H9 (cell line): Measurements from ENCODE around the gene NTN3. TPM values are rescaled to one million over a fixed set of nuclear protein-coding genes. Genes with fewer than 3 reads are reported as not detected.

Experiments used
- DNase-seq: peaks from one replicate; pipeline ENCODE4 v3.0.0-alpha.2; 2017
- H2AFZ ChIP-seq: one replicate; pipeline ENCODE4 v1.6.1; 2013; ENCODE audit warnings: mild to moderate bottlenecking, low read length, control low read depth, moderate library complexity
- H2AK5ac ChIP-seq: 2 replicates; pipeline ENCODE4 v1.6.1; 2013; ENCODE audit warnings: low read length, control low read depth, mixed read lengths; ENCODE audit not compliant: insufficient read length
- H2BK120ac ChIP-seq: one replicate; pipeline ENCODE4 v1.6.1; 2013; ENCODE audit warnings: low read depth, mild to moderate bottlenecking, low read length, control low read depth, inconsistent platforms; ENCODE audit not compliant: poor library complexity, severe bottlenecking
- H2BK12ac ChIP-seq: 2 replicates; pipeline ENCODE4 v1.6.1; 2013; ENCODE audit warnings: low read length, control low read depth, mixed read lengths, low read depth; ENCODE audit not compliant: insufficient read length
- H2BK15ac ChIP-seq: 2 replicates; pipeline ENCODE4 v1.6.1; 2013; ENCODE audit warnings: low read depth, low read length, control low read depth
- H2BK20ac ChIP-seq: one replicate; pipeline ENCODE4 v1.6.1; 2013; ENCODE audit warnings: low read depth, mild to moderate bottlenecking, low read length, control low read depth, inconsistent platforms; ENCODE audit not compliant: poor library complexity, severe bottlenecking
- H2BK5ac ChIP-seq: 2 replicates; pipeline ENCODE4 v1.6.1; 2013; ENCODE audit warnings: low read length, control low read depth, mixed read lengths; ENCODE audit not compliant: insufficient read length
- H3K14ac ChIP-seq: 2 replicates; pipeline ENCODE4 v1.6.1; 2013; ENCODE audit warnings: low read length, control low read depth; ENCODE audit not compliant: insufficient read depth
- H3K18ac ChIP-seq: 2 replicates; pipeline ENCODE4 v1.6.1; 2013; ENCODE audit warnings: low read depth, mild to moderate bottlenecking, mixed read lengths, low read length, control low read depth; ENCODE audit not compliant: insufficient read length
- H3K23ac ChIP-seq: 2 replicates; pipeline ENCODE4 v1.6.1; 2013; ENCODE audit warnings: low read length, control low read depth, mixed read lengths, low read depth; ENCODE audit not compliant: insufficient read length
- H3K23me2 ChIP-seq: 2 replicates; pipeline ENCODE4 v1.6.1; 2013; ENCODE audit warnings: low read depth, mild to moderate bottlenecking, mixed read lengths, low read length, control low read depth; ENCODE audit not compliant: insufficient read length, poor library complexity, severe bottlenecking
- H3K27ac ChIP-seq: 2 replicates; pipeline ENCODE4 v1.5.1; 2013; ENCODE audit warnings: low read length, control low read depth, mixed read lengths, low read depth; ENCODE audit not compliant: insufficient read length
- H3K27me3 ChIP-seq: 2 replicates; pipeline ENCODE4 v1.6.1; 2013; ENCODE audit warnings: low read length, control low read depth, inconsistent platforms; ENCODE audit not compliant: insufficient read depth
- H3K4ac ChIP-seq: 2 replicates; pipeline ENCODE4 v1.6.1; 2013; ENCODE audit warnings: low read depth, mild to moderate bottlenecking, control low read depth, inconsistent platforms, low read length, moderate library complexity
- H3K4me1 ChIP-seq: 2 replicates; pipeline ENCODE4 v1.6.1; 2013; ENCODE audit warnings: low read length, control low read depth, inconsistent platforms; ENCODE audit not compliant: insufficient read depth
- H3K4me2 ChIP-seq: 2 replicates; pipeline ENCODE4 v1.6.1; 2013; ENCODE audit warnings: low read length, control low read depth, mixed read lengths; ENCODE audit not compliant: insufficient read length, insufficient read depth
- H3K56ac ChIP-seq: 2 replicates; pipeline ENCODE4 v1.6.1; 2013; ENCODE audit warnings: low read depth, mild to moderate bottlenecking, mixed read lengths, low read length, control low read depth; ENCODE audit not compliant: insufficient read length
- H3K79me1 ChIP-seq: 2 replicates; pipeline ENCODE4 v1.6.1; 2013; ENCODE audit warnings: low read depth, mild to moderate bottlenecking, moderate library complexity, low read length, control low read depth, inconsistent platforms; ENCODE audit not compliant: insufficient read depth, poor library complexity, severe bottlenecking
- H3K79me2 ChIP-seq: 2 replicates; pipeline ENCODE4 v1.6.1; 2013; ENCODE audit warnings: low read length, control low read depth, inconsistent platforms; ENCODE audit not compliant: insufficient read depth
- H3K9ac ChIP-seq: 2 replicates; pipeline ENCODE4 v1.6.1; 2013; ENCODE audit warnings: low read length, control low read depth, mixed read lengths; ENCODE audit not compliant: insufficient read length; ENCODE audit errors: extremely low read depth
- H3K9me3 ChIP-seq: one replicate; pipeline ENCODE4 v1.6.1; 2013; ENCODE audit warnings: low read depth, low read length, inconsistent platforms; ENCODE audit not compliant: control insufficient read depth
- H3T11ph ChIP-seq: one replicate; pipeline ENCODE4 v1.6.1; 2013; ENCODE audit warnings: mild to moderate bottlenecking, low read length, control low read depth, inconsistent platforms
- H4K20me1 ChIP-seq: one replicate; pipeline ENCODE4 v1.6.1; 2013; ENCODE audit not compliant: control insufficient read depth, insufficient read length, insufficient read depth
- H4K5ac ChIP-seq: 2 replicates; pipeline ENCODE4 v1.6.1; 2013; ENCODE audit warnings: low read depth, mild to moderate bottlenecking, mixed read lengths, low read length, control low read depth; ENCODE audit not compliant: insufficient read length
- H4K8ac ChIP-seq: replicated peaks from 2 replicates; pipeline ENCODE4 v1.6.1; 2013; ENCODE audit warnings: low read length, control low read depth, mixed read lengths, low read depth; ENCODE audit not compliant: insufficient read length
- H4K91ac ChIP-seq: 2 replicates; pipeline ENCODE4 v1.6.1; 2013; ENCODE audit warnings: low read depth, mild to moderate bottlenecking, moderate library complexity, mixed read lengths, low read length, control low read depth; ENCODE audit not compliant: insufficient read length
- H3K27ac Mint-ChIP-seq, 3 experiments: 2 replicates in 2 of 3; 3 replicates in 1 of 3; pipeline ENCODE4 v1.8.0; 2020 to 2021; ENCODE audit warnings: mixed read lengths in 3 of 3, mild to moderate bottlenecking in 1 of 3, moderate library complexity in 1 of 3
- H3K27me3 Mint-ChIP-seq: 2 replicates; pipeline ENCODE4 v1.8.0; 2021; ENCODE audit warnings: low read depth, mild to moderate bottlenecking, moderate library complexity, mixed read lengths
- H3K36me3 Mint-ChIP-seq, 3 experiments: 2 replicates in 2 of 3; 3 replicates in 1 of 3; pipeline ENCODE4 v1.8.0; 2020 to 2021; ENCODE audit warnings: low read depth in 3 of 3, mixed read lengths in 3 of 3; ENCODE audit not compliant: insufficient read depth in 1 of 3
- H3K4me1 Mint-ChIP-seq, 2 experiments: 2 replicates each; pipeline ENCODE4 v1.8.0; 2020; ENCODE audit warnings: mixed read lengths in 2 of 2
- H3K4me3 Mint-ChIP-seq, 2 experiments: 2 replicates in 1 of 2; 3 replicates in 1 of 2; pipeline ENCODE4 v1.8.0; 2020 to 2021; ENCODE audit warnings: mild to moderate bottlenecking in 2 of 2, mixed read lengths in 2 of 2, moderate library complexity in 1 of 2
- H3K9me3 Mint-ChIP-seq, 2 experiments: 2 replicates in 1 of 2; 3 replicates in 1 of 2; pipeline ENCODE4 v1.8.0; 2020; ENCODE audit warnings: mild to moderate bottlenecking in 2 of 2, mixed read lengths in 2 of 2, moderate library complexity in 1 of 2
- CTCF ChIP-seq: fragments of 200-600 bp; sonication (generic); conservative IDR thresholded peaks from 3 replicates; pipeline ENCODE4 v1.8.0; 2021; ENCODE audit warnings: antibody characterized with exemption, mild to moderate bottlenecking
- WGBS: extraction: QIAGEN DNeasy Blood & Tissue Kit; methylation state at CpG from one replicate; pipeline ENCODE4 v1.1.7; 2013; ENCODE audit warnings: missing lambda C conversion rate, low lambda C conversion rate, mixed read lengths; ENCODE audit not compliant: insufficient read length; ENCODE audit errors: extremely low coverage; 5-methylcytosine and 5-hydroxymethylcytosine counted together
- microRNA-seq: library from miRNA; unstranded; fragments of <30 nt; microRNA quantifications from one replicate; pipeline ENCODE4, GENCODE V29; 2020; ENCODE audit warnings: borderline microRNAs expressed
- total RNA-seq: library from RNA; stranded (reverse); gene quantifications from 2 replicates; pipeline ENCODE4 v1.2.1, GENCODE V29; 2021

Gene NTN3
- total RNA-seq, 1 experiment from 2014 or later, result 1.3 TPM

- DNase-seq, result peak; percentile 45
- Histone ChIP-seq H3T11ph (no peak overlapping the region), H2BK15ac (no peak overlapping the region), H3K23ac (no peak overlapping the region), H3K23me2 (peaks cover 7% of the 10 kb centered on the region), H2AFZ (no peak overlapping the region), H3K27ac (no peak overlapping the region), H4K20me1 (no peaks in the 10 kb centered on the region), H3K14ac (peak overlapping the region; percentile 73; the same call in 1 of the 2 replicates), H3K9ac (peak overlapping the region; percentile 60), H2BK20ac (no peak overlapping the region), H3K4ac (no peak overlapping the region; the same call in 1 of the 2 replicates), H3K18ac (no peak overlapping the region), H3K79me1 (peaks cover 9% of the 10 kb centered on the region), H4K91ac (no peak overlapping the region), H3K56ac (no peak overlapping the region), H3K4me1 (no peaks in the 10 kb centered on the region), H2BK120ac (no peak overlapping the region), H3K79me2 (peaks cover 20% of the 10 kb centered on the region; the same call in 1 of the 2 replicates), H4K8ac (no peak overlapping the region), H4K5ac (no peak overlapping the region), H2BK12ac (no peak overlapping the region), H2AK5ac (no peak overlapping the region), H3K27me3 (no peaks in the 10 kb centered on the region), H2BK5ac (no peak overlapping the region), H3K4me2 (peak overlapping the region; percentile 75), H3K9me3 (no peaks in the 10 kb centered on the region)
- WGBS, result no CpG with 5 or more reads among the region's 41 CpGs
- Mint-ChIP-seq H3K4me3 (peak overlapping the region; percentile 79 to 88), H3K27ac (peak overlapping the region in 2 of 3 experiments; percentile 77 to 89; a peak in 3 of 7 replicates), H3K27me3 (no peaks in the 10 kb centered on the region; the same call in 1 of the 2 replicates), H3K9me3 (no peaks in the 10 kb centered on the region), H3K4me1 (peaks cover 16 to 26% of the 10 kb centered on the region in 2 experiments), H3K36me3 (peaks cover 6 to 46% (median 32%) of the 10 kb centered on the region in 3 experiments; a peak in 6 of 7 replicates)
- no peak for TF ChIP-seq CTCF
Measured at GRCh38 chr16:2520784-2521531, 49.9 kb downstream of the NTN3 start.

Small RNA genes within 50 kb of the gene (microRNA-seq; reads per million reads assigned to microRNA genes)
- gene MIR6767 (not detected), gene MIR6768 (not detected)

Other genes with a start within 250 kb of the NTN3 start
- 35.9 and 37.6 TPM in 2 replicates for gene E4F1, start 247.7 kb upstream of the NTN3 start, total RNA-seq
- 2.5 TPM in 2 replicates for gene DNASE1L2, start 234.9 kb upstream of the NTN3 start, total RNA-seq
- gene ECI1, start 219.7 kb upstream of the NTN3 start, total RNA-seq, result 90.0 and 95.4 TPM in 2 replicates
- 384 and 394 TPM in 2 replicates for gene RNPS1, start 203.2 kb upstream of the NTN3 start, total RNA-seq
- 8.0 and 9.5 TPM in 2 replicates for gene ABCA3, start 130.6 kb upstream of the NTN3 start, total RNA-seq
- 61.6 and 62.2 TPM in 2 replicates for gene CCNF, start 41.9 kb upstream of the NTN3 start, total RNA-seq
- gene TEDC2, start 11.2 kb upstream of the NTN3 start, total RNA-seq, result 40.7 and 45.4 TPM in 2 replicates
- gene TBC1D24, start 3.8 kb downstream of the NTN3 start, total RNA-seq, result 19.0 and 19.8 TPM in 2 replicates
- 176 and 184 TPM in 2 replicates for gene ATP6V0C, start 42.7 kb downstream of the NTN3 start, total RNA-seq
- 56.4 and 61.5 TPM in 2 replicates for gene AMDHD2, start 49.1 kb downstream of the NTN3 start, total RNA-seq
- gene CEMP1, start 60.1 kb downstream of the NTN3 start, total RNA-seq, result not detected in 2 replicates
- 32.8 and 34.0 TPM in 2 replicates for gene PDPK1, start 66.7 kb downstream of the NTN3 start, total RNA-seq
- gene KCTD5, start 211.2 kb downstream of the NTN3 start, total RNA-seq, result 38.8 and 39.9 TPM in 2 replicates
- gene PRSS27, start 248.9 kb downstream of the NTN3 start, total RNA-seq, result 3.6 and 5.0 TPM in 2 replicates